Adrenal gland (tissue), 5 donors: ENCODE measurements around the gene AIDA.

ENCODE experiments used
- POLR2A ChIP-seq, 2 donors: fragments of 450-650 bp; IDR thresholded peaks; one replicate each; pipeline ENCODE4 v1.6.1; 2017; ENCODE audit warnings: antibody characterized with exemption in 2 of 2, mild to moderate bottlenecking in 2 of 2, moderate library complexity in 1 of 2
- TF ChIP-seq, protein P1 (sequence below), 6 experiments: fragments of 450-650 bp in 4 of 6; fragments of 200-600 bp in 2 of 6; sonication (generic) in 1 of 6; IDR thresholded peaks; 1 replicate in 5 of 6; 2 replicates in 1 of 6; pipeline versions ENCODE4 v1.5.1 to v1.8.0; 2016 to 2021; ENCODE audit warnings: antibody characterized with exemption in 6 of 6, mild to moderate bottlenecking in 2 of 6, moderate library complexity in 1 of 6
- donor health status: DM: no; HTN: no; CAD: no.

DNA sequence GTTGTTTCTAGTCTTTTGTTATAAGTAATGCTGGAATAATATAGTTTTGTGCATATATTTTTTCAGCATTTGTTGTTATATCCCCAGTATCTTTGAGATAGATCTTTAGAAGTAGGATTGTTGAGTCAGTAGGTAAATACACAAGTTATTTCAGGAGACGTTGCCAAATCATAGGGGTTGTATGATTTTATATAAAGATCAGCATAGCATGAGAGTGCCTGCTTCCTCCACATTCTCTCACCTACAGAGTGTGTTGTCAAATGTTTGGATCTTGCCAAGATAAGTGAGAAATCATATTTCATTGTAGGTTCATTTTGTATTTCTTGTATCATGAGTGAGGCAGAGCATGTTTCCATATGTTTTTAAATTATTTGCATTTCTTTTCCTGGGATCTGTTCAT, 69.8 kb downstream of the AIDA start:
- no peak for TF ChIP-seq POLR2A (IDR thresholded peaks at IDR 0.05)
- TF ChIP-seq, protein P1, sequence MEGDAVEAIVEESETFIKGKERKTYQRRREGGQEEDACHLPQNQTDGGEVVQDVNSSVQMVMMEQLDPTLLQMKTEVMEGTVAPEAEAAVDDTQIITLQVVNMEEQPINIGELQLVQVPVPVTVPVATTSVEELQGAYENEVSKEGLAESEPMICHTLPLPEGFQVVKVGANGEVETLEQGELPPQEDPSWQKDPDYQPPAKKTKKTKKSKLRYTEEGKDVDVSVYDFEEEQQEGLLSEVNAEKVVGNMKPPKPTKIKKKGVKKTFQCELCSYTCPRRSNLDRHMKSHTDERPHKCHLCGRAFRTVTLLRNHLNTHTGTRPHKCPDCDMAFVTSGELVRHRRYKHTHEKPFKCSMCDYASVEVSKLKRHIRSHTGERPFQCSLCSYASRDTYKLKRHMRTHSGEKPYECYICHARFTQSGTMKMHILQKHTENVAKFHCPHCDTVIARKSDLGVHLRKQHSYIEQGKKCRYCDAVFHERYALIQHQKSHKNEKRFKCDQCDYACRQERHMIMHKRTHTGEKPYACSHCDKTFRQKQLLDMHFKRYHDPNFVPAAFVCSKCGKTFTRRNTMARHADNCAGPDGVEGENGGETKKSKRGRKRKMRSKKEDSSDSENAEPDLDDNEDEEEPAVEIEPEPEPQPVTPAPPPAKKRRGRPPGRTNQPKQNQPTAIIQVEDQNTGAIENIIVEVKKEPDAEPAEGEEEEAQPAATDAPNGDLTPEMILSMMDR (IDR thresholded peaks at IDR 0.05) = no peak
